HG02885 (cell line): ENCODE data around the gene ZSCAN10.
"Not testable (repeated sequence)": the region's sequence is repeated elsewhere in the genome, so short reads cannot be mapped to it uniquely, and the experiment has no call there.

Experiments used
- ATAC-seq: cut with Tn5 transposase; IDR thresholded peaks from one replicate; pipeline ENCODE4 v1.9.1; 2021; ENCODE audit warnings: mild to moderate bottlenecking; ENCODE audit not compliant: unreplicated experiment, poor library complexity

The ZSCAN10 gene

DNA sequence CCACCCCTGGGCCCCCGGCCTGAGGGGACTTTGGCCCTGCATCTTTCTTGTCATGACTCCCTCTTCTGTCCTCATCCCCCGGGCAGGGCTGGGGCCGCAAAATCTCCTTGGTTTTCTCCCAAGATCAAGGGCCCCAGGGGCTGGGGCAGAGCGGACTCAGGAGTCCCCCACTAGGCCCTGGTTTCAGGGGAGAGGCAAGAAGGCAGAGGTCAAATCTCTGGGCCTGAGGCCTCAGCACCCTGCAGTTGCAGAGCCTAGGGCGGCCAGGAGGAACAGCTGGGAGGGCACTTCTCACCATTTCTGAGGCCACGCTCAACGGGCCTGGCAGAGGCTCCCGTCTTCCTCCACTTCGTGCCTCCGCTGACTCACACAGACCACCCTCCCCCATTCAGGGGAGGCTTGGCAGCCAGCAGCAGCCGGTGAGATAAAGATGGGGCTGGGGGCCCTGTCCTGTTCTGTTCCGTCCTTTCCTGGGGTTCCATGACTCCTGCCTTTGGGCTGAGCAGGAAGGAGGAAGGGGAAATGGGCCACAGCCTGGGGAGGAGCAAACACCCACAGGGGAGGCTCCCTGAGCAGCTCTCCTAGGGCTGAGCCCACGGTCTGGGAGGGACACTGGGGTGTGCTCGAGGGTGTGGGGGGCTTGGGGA, 12.4 kb downstream of the ZSCAN10 start:
- no peak for ATAC-seq

DNA sequence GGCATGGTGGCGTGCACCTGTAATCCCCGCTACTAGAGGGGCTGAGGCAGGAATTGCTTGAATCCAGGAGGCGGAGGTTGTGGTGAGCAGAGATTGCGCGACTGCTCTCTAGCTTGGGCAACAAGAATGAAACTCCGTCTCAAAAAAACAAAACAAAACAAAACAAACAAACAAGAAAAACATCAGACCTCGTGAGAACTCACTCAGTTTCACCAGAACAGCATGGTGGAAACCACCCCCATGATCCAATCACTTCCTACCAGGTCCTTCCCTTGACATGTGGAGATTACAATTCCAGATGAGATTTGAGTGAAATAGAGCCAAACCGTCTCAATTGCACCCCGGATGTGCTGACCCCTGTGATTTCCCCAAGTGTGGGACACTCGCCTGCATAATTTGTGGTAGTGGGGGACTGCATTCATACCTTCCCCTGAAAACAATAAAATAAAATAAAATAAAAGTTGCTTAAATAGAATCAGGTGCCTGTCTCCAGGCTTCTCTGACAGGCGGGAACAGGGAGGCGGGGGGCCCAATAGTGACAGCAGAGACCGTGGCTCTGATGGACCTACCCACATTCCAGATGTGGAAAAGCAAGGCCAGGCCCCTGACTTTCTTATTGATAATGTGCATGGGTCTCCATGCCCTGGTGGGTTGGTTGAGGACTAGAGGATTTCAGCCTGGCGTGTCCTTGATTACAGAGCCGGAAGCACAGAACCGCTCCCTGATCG, 13.1 kb downstream of the ZSCAN10 start:
- ATAC-seq = no peak

DNA sequence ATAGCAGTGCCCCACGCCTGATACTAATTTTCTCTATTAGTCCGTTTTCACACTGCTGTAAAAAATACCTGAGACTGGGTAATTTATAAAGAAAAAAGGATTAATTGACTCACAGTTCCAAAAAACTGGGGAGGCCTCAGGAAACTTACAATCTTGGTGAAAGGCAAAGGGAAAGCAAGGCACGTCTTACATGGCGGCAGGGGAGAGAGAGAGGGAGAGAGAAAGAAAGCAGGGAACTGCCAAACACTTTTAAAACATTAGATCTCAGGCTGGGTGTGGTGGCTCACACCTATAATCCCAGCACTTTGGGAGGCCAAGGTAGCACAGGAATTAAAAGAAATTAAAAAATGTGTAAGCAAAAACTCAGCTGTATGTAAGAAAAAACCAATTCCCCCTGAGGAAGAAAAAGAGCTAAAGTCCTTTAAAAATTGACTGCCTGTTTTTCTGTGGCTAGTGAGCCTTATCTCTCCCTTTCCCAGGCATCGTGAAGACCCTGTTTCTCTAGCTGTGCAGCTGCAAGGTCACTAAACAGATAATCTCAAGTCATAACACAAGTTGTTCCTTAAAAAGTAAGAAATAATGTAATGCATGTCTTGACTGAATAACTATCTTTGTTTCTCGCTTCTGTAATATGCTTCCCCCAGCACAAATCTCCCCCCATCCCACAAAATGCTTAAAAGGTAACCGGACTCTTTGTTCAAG, 14.0 kb downstream of the ZSCAN10 start:
- ATAC-seq = no peak

DNA sequence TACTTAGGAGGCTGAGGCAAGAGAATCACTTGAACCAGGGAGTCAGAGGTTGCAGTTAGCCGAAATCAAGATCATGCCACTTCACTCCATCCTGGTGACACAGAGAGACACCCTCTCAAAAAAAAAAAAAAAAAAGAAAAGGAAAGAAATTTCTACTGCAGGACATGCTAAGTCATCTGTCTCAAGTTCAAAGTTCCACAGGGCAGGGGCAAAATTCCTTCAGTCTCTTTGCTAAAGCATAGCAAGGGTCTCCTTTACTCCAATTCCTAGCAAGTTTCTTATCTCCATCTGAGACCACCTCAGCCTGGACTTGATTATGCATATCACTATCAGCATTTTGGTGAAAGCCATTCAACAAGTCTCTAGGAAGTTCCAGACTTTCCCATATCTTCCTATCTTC, 14.6 kb downstream of the ZSCAN10 start:
- ATAC-seq = no peak

DNA sequence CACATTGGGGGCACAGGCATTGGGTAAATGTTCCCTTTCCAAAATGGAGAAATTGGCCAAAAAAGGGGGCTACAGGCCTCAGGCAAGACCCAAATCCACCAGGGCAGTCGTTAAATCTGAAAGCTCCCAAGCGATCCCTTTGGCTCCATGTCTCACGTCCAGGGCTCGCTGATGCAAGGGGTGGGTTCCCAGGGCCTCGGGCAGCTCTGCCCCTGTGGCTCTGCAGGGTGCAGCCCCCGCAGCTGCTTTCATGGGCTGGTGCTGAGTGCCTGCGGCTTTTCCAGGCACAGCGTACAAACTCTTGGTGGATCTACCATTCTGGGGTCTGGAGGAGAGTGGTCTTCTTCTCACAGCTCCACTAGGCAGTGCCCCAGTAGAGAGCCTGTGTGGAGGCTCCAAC, 15.7 kb downstream of the ZSCAN10 start:
- not testable (repeated sequence) for ATAC-seq

DNA sequence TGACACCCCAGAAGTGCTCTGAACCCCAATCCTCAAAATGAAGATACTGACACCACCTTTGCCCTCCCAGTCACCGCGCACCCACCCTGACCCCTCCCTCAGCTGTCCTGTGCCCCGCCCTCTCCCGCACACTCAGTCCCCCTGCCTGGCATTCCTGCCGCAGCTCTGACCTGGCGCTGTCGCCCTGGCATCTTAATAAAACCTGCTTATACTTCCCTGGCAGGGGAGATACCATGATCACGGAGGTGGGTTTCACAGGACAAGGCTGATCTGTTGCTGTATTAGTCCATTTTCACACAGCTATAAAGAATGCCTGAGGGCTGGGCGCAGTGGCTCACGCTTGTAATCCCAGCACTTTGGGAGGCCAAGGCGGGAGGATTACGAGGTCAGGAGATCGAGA, 17.1 kb downstream of the ZSCAN10 start:
- ATAC-seq = not testable (repeated sequence)

DNA sequence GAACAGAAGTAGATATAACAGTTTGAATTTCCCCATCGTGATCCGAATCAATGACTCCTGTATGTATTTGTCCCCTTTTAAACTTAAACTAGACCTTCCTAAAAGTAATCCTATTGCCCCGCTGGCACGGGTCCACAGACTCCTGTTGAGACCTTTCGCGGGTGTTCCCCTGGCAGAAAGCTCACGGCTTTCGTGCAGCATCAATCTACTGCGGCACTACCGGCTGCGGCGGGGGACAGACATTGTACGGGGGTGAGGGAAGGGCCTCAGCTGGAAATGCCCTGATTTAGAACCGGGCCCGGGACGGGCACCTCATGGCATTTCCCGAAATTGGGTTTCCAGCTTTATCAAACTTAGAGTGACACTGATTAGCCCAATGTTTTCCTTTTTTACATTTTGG, 19.1 kb downstream of the ZSCAN10 start:
- no peak for ATAC-seq

DNA sequence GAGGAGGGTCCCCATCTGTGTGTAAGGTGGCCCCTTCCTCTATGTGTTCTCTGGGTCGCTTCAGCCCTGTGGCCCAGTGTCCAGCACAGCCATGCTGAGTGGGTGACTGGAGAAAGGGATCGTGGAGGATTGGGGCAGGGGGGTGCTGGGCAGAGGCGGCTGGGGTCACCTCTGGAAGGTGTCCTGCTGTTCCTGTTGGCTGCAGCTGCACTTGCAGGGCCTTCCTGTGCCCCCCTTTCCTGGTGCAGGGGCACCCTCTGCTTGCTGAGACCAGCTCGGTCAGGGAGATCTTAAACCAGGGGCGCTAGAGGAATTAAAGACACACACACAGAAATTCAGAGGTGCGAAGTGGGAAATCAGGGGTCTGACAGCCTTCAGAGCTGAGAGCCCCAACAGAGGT, 22.5 kb downstream of the ZSCAN10 start:
- ATAC-seq = no peak

DNA sequence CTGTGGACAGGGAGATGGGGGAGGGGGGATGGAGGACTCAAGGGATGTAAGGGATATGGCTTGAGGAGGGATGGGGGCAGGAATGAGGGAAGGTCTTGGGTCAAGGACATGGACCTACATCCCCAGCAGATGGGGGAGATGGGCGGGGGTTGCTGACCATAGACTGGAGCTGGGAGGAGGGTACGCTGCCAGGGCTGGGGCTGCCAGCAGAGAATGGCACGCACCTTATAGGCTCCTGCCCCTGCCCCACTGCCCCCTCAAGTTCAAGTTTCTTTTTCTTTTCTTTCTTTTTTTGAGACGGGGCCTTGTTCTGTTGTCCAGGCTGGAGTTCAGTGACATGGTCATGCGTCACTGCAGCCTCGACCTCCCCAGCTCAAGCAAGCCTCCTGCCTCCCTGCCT, 23.1 kb downstream of the ZSCAN10 start:
- ATAC-seq = not testable (repeated sequence)

DNA sequence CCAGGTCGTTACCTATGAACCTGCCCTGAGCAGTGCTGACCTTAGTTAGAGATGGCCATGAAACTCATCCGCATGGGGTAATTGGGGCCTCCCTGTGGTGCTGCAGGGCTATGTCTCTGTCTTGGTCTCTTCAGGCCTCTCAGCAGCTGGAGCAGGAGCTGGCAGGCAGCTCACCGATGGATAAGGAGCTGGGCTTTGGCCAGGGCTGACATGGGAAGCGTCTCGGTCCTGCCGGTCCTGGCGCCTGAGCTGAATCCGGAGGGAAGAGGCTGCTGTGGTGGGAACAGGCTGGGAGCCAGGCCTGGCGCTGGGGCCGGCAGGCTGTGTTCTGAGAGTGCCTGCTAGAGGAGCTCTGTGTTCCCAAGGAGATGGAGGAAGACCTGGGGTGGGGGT, 23.6 kb downstream of the ZSCAN10 start:
- no peak for ATAC-seq

DNA sequence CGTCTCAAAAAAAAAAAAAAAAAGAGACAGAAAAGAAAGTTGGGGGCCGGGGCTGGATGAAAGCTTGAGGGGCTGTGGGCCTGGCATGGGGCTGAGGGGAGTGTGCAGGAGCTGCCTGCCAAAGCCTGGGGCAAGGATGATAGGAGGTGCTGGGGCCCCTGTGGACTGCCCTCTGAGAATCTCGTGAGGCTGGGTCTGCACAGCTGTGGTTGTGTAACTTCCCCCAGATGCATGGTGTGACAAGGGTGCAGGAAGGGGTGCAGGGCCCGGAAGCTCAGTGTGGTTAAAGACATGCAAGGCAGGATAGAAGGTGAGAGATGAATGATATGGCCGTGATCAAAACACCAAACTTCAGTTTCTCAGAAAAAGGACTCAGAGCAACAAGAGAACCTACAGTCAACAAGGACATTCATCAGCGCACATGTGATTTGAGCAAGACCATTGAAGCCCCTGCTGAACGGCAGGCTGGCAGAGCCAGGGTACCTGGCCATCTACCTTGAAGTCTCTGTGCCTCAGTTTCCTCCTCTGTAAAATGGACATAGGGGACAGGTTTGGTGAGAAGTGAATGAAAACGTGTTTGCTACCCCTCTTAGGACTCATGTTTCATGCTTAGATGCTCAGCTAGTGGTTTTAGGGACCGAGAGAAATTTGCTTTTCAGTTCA, 24.1 kb downstream of the ZSCAN10 start:
- ATAC-seq = peak; percentile 73

DNA sequence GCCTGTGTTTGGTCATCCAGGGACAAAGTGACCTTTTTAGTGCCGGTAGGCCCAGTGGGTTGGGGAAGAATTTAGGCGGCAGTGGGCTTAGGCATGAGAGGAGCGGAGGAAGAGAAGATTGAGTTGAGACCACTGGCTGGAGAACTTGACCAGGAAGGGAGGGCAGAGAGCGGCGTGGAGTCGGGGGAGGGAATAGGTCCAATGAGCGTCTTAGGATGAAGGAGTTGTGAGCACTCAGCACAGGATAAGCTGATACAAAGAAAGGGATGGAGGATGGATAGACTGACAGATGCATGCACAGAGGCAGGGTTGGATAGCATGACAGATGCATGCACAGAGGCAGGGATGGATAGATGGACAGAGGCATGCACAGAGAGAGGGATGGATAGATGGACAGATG, 25.6 kb downstream of the ZSCAN10 start:
- ATAC-seq = no peak

DNA sequence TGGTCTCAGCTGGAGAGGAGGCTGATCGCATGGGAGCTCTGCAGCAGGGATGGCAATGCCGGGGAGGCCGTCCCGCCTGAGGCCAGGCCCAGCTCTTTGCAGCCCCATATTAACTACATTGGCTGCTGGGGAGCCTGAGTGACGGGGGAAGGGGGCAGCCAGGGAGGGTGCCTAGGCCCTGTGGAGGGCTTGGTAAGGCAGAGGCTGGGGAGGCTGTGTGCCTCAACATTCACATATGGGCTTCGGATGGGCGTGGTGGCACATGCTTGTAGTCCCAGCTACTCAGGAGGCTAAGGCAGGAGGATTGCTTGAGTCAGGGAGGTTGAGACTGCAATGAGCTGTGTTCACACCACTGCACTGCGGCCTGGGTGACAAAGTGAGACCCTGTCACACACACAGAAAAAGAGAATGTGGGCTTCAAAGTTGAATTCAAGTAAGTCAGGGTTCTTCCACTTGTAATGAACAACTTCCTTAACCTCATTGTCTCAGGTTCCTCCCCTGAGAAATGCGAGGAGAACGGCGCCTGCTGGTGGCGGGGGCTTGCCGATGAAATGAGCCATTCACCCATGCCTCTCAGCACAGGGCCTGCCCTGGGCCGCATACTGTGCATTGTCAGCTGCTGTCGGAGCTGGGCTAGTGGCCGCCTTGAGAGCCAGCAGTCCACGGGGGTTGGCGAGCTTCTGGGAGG, 26.4 kb downstream of the ZSCAN10 start:
- ATAC-seq = not testable (repeated sequence)

DNA sequence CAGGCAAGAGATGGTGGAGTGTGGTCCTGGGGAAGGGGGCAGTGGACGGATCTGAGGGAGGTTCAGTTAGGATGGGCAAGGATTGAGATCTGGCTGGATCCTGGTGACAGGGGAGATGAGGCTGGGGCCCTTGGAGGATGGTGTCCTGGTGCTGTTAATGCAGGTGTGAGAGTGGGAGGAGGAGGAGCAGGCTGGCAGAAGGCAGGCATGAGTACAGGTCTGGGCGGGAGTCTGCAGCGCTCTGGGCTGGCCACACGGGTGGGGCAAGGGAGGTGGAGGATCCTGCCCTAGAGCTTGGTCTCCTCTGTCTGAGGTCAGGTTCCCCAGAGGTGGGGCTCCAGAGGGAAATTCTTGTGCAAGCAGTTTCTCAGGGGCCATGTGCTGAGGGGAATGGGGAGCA, 26.9 kb downstream of the ZSCAN10 start:
- ATAC-seq = not testable (repeated sequence)

DNA sequence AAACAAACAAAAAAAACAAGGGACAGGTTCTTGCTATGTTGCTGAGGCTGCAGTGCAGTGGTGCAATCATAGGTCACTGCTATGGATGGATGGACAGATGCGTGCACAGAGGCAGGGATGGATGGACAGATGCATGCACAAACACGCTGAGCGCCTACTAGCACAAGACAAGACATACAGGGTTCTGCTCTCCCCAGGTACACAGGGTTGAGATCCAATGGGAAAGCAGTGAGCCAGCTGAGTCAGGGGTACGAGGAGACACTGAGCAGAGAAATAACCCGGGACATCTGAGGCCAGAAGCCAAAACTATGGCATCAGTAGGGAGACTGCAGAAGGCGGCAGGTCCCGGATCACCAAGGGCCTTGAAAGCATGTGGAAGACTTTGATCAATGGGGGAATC, 27.4 kb downstream of the ZSCAN10 start:
- ATAC-seq = no peak

DNA sequence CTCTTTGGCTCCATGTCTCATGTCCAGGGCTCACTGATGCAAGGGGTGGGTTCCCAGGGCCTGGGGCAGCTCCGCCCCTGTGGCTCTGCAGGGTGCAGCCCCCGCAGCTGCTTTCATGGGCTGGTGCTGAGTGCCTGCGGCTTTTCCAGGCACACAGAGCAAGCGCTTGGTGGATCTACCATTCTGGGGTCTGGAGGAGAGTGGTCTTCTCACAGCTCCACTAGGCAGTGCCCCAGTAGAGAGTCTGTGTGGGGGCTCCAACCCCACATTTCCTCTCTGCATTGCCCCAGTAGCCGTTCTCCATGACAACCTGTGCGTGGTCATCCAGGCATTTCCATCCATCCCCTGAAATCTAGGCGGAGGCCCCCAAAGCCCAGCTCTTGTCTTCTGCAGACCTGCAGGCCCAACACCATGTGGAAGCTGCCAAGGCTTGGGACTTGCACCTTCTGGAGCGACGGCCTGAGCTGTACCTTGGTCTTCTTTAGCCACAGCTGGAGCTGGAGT, 28.4 kb downstream of the ZSCAN10 start:
- no peak for ATAC-seq

DNA sequence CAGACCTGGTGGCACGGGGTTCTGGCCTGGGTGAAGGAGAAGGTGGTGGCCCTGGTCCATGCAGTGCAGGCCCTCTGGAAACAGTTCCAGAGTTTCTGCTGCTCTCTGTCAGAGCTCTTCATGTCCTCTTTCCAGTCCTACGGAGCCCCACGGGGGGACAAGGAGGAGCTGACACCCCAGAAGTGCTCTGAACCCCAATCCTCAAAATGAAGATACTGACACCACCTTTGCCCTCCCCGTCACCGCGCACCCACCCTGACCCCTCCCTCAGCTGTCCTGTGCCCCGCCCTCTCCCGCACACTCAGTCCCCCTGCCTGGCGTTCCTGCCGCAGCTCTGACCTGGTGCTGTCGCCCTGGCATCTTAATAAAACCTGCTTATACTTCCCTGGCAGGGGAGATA, 29.9 kb downstream of the ZSCAN10 start:
- ATAC-seq = not testable (repeated sequence)

DNA sequence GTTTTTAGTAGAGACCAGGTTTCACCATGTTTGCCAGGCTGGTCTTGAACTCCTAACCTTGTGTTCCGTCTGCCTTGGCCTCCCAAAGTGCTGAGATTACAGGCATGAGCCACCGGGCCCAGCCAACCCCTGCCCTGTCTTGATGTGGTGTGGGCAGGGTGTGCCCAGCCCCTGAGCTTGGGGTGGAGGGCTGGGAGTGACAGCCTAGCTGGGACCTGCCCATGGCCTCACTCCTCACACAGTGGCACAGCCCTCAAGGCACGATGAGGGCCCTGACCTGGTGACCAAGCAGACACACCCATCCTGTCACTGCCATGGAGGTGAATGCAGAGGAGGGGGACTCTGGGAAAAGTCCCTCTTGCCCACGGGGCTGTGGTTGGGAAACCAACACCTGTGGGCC, 30.6 kb downstream of the ZSCAN10 start:
- no peak for ATAC-seq

DNA sequence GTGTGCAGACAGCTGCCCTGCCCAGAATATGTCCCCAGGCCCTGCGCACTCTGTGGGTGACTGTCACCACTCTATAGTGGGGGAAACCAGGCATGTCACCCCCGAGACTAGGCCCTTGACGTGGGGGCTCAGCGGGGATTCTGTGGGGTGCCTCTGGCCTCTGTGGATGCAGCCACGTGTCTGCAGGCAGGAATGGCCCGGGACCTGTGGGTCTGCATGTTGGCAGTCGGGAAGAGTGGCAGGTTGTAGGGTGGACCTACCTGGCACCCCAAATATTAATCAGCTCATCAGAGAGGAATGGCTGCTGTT, 32.7 kb downstream of the ZSCAN10 start:
- no peak for ATAC-seq

DNA sequence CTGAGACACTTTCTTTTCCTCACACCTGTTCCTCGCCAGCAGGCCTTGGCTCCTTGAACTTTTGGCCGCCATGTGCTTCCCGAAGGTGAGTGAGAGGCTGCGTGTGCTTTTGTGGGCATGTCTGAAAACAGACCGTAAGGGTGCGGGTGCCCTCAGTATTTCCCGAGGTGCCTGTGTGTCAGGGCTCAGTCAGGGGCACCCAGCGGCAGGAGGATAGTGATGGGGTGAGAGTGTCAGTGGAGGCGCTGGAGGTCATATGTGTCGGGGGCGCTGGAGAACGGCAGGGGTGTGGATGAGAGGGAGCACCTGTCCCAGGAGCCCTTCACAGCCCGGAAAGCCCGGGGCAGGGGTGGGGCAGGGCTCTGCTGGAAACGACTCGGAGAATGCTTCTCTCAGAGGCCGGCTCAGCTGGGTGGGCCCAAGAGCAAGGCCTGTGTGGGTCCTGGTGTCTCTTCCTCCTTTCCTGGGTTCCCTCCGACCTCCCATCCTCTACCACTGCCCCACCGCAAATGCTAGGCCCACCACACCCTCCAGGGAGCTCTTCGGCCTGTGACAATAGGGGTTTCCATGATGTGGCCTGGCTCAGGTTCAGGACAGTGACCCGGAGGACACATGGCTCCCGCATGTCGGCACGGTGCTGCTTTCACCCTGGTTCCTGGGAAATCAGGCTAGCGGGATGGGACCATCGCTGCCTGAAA, 33.2 kb downstream of the ZSCAN10 start:
- no peak for ATAC-seq
